PC-9 (cell line): ENCODE results near the gene NPM1. TPM values are rescaled to one million over a fixed set of nuclear protein-coding genes. Genes with fewer than 3 reads are reported as not detected.
"Not testable (repeated sequence)": the region's sequence is repeated elsewhere in the genome, so short reads cannot be mapped to it uniquely, and the experiment has no call there.

Experiments
- BruUV-seq: library from RNA; stranded (reverse); fragments of 400-500 nt; replicated peaks from 2 replicates; lab custom pipeline; 2021; lab: Mats Ljungman, UMichigan
- CTCF ChIA-PET: fragments of 300-600 bp; sonication (Branson Sonifier 250); formaldehyde crosslinking; loops from one replicate; lab custom pipeline; 2022; ENCODE audit warnings: antibody characterized with exemption; lab: Charles Lee
- POLR2A ChIA-PET: fragments of 300-600 bp; sonication (Branson Sonifier 250); formaldehyde crosslinking; loops from one replicate; lab custom pipeline; 2022; ENCODE audit warnings: antibody characterized with exemption; ENCODE audit not compliant: unreplicated experiment; lab: Charles Lee
- DNase-seq, 2 experiments: peaks; one replicate each; pipeline versions ENCODE4 v3.0.0 to v3.0.0-alpha.2; 2015 to 2022; ENCODE audit warnings: mixed read lengths in 1 of 2
- H2AFZ ChIP-seq: fragments of 200-600 bp; sonication (generic); 2 replicates; pipeline ENCODE4 v1.8.1; 2017; ENCODE audit warnings: antibody characterized with exemption
- H3F3A ChIP-seq: fragments of 200-600 bp; sonication (generic); 2 replicates; pipeline ENCODE4 v1.8.1; 2017; ENCODE audit warnings: antibody characterized with exemption, mild to moderate bottlenecking, low read depth; ENCODE audit not compliant: insufficient read depth
- H3K27ac ChIP-seq: fragments of 200-600 bp; sonication (generic); 2 replicates; pipeline ENCODE4 v1.6.1; 2016; ENCODE audit warnings: mixed run types
- H3K27me3 ChIP-seq: fragments of 200-600 bp; sonication (generic); 2 replicates; pipeline ENCODE4 v1.6.1; 2016; ENCODE audit warnings: low read depth, mixed run types; ENCODE audit not compliant: insufficient read depth
- H3K36me3 ChIP-seq: fragments of 200-600 bp; sonication (generic); 2 replicates; pipeline ENCODE4 v1.6.1; 2016; ENCODE audit warnings: low read depth, mixed run types
- H3K4me1 ChIP-seq: fragments of 200-600 bp; sonication (generic); replicated peaks from 2 replicates; pipeline ENCODE4 v1.6.1; 2016; ENCODE audit warnings: mixed run types; ENCODE audit not compliant: insufficient read depth
- H3K4me2 ChIP-seq: fragments of 200-600 bp; sonication (generic); 2 replicates; pipeline ENCODE4 v1.6.1; 2017; ENCODE audit warnings: mixed run types
- H3K4me3 ChIP-seq: fragments of 200-600 bp; sonication (generic); 2 replicates; pipeline ENCODE4 v1.6.1; 2016; ENCODE audit warnings: mixed run types
- H3K79me2 ChIP-seq: fragments of 200-600 bp; sonication (generic); 2 replicates; pipeline ENCODE4 v1.6.1; 2017; ENCODE audit warnings: low read depth, mixed run types
- H3K9me2 ChIP-seq: fragments of 200-600 bp; sonication (generic); 2 replicates; pipeline ENCODE4 v1.8.1; 2017; ENCODE audit warnings: mild to moderate bottlenecking; ENCODE audit not compliant: insufficient read depth
- H3K9me3 ChIP-seq: fragments of 200-600 bp; sonication (generic); 2 replicates; pipeline ENCODE4 v1.8.1; 2016; ENCODE audit warnings: low read depth; ENCODE audit not compliant: insufficient read depth
- H4K20me1 ChIP-seq: fragments of 200-600 bp; sonication (generic); 2 replicates; pipeline ENCODE4 v1.8.1; 2017; ENCODE audit not compliant: insufficient read depth
- CTCF ChIP-seq: fragments of 200-600 bp; sonication (generic); conservative IDR thresholded peaks from 2 replicates; pipeline ENCODE4 v1.6.1; 2017; ENCODE audit warnings: mixed run types, antibody characterized with exemption, mild to moderate bottlenecking, moderate library complexity
- EZH2 ChIP-seq: fragments of 200-600 bp; sonication (generic); IDR thresholded peaks from 2 replicates; pipeline ENCODE4 v1.8.0; 2017; ENCODE audit warnings: antibody characterized with exemption, low read depth
- intact Hi-C: fragments of 100-400 bp; cut with micrococcal nuclease; formaldehyde crosslinking; loops from one replicate; pipeline ENCODE4 v1.10.0; 2022; ENCODE audit not compliant: unreplicated experiment
- total RNA-seq: library from RNA; stranded (reverse); gene quantifications from 2 replicates; pipeline ENCODE4 v1.2.3, GENCODE V29; 2021

NPM1 gene
- total RNA-seq, 1 experiment from 2014 or later, result 2,285 TPM

DNA sequence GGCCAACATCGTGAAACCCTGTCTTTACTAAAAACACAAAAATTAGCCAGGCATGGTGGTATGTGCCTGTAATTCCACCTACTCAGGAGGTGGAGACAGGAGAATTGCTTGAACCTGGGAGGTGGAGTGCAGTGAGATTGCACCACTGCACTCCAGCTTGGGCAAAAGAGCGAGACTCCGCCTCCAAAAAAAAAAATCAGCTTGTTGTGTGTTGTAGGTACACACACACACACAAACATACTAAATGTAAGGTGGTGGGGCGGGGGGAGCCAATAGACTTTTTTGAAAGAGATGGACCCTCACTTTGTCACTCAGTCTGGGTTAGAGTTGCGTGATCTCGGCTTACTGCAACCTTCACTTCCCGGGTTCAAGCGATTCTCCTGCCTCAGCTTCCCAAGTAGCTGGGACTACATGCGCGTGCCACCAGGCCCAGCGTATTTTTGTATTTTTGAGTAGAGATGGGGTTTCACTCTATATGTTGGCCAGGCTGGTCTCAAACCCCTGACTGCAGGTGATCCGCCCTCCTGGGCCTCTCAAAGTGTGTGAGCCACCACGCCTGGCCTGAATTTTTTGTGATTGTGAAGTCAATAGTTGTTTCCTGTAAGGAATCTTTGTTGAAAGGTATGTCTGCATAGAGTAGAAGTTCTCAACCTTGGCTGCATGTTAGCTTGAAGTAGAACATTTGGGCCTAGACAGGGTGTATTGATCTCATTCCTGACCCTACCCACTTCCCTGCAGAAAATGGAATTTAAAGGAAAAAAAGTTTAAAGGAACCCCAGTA is 13.7 kb downstream of the NPM1 start:
- no peaks in the 10 kb centered on the region for H3K9me2 ChIP-seq
- no peaks in the 10 kb centered on the region for H3K9me3 ChIP-seq
- ChIA-PET POLR2A (no interaction called here), CTCF (no interaction called here)
- DNase-seq, result no peak
- intact Hi-C loops, result no loop called here
- peaks cover 72% of the 10 kb centered on the region for H3K79me2 ChIP-seq
- no peaks in the 10 kb centered on the region for H3K27me3 ChIP-seq
- peaks cover 10% of the 10 kb centered on the region; the same call in 1 of the 2 replicates for H3K4me1 ChIP-seq
- TF ChIP-seq CTCF, result no peak
- TF ChIP-seq EZH2, result no peak
- no TSS peak for BruUV-seq
- H3K27ac ChIP-seq, result no peak overlapping the region
- H2AFZ ChIP-seq, result no peak overlapping the region
- H3K4me2 ChIP-seq, result no peak overlapping the region
- H3F3A ChIP-seq, result peaks cover 73% of the 10 kb centered on the region
- H3K36me3 ChIP-seq, result peaks cover 55% of the 10 kb centered on the region
- H3K4me3 ChIP-seq, result no peak overlapping the region
- peaks cover 74% of the 10 kb centered on the region for H4K20me1 ChIP-seq

DNA sequence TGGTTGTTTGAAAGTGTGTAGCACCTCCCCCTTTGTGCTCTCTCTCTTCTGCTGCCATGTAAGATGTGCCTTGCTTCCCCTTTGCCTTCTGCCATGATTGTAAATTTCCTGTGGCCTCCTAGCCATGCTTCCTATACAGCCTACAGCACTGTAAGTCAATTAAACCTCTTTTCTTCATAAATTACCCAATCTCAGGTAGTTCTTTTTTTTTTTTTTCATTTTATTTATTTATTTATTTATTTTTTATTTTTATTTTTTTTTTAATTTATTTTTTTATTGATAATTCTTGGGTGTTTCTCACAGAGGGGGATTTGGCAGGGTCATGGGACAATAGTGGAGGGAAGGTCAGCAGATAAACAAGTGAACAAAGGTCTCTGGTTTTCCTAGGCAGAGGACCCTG is 15.1 kb downstream of the NPM1 start:
- CTCF ChIA-PET, result not testable (repeated sequence)

GRCh38 chr5:171405615-171406014 is 18.0 kb downstream of the NPM1 start:
- Histone ChIP-seq H3K9me3 (no peaks in the 10 kb centered on the region), H3K36me3 (peaks cover 59% of the 10 kb centered on the region), H3K9me2 (no peaks in the 10 kb centered on the region), H3K27me3 (no peaks in the 10 kb centered on the region), H3K4me3 (no peak overlapping the region), H3K27ac (peak overlapping the region; percentile 16; the same call in 1 of the 2 replicates), H3F3A (peaks cover 75% of the 10 kb centered on the region), H2AFZ (no peak overlapping the region), H4K20me1 (peaks cover 74% of the 10 kb centered on the region), H3K79me2 (peaks cover 65% of the 10 kb centered on the region), H3K4me2 (no peak overlapping the region), H3K4me1 (peaks cover 22% of the 10 kb centered on the region; the same call in 1 of the 2 replicates)
- no TSS peak for BruUV-seq
- TF ChIP-seq EZH2 (no peak), CTCF (peak; percentile 50; the same call in 1 of the 2 replicates)
- CTCF ChIA-PET, result interaction anchor here (0.5 kb wide), 1 partner anchor 742 kb away, joined by 4 read pairs; no protein-coding TSS in a partner anchor
- DNase-seq, result no peak
- intact Hi-C loops, result no loop called here
- POLR2A ChIA-PET, result no interaction called here

More for the DNA sequence above, 15.1 kb downstream of the NPM1 start:
- peaks cover 72% of the 10 kb centered on the region for H3K79me2 ChIP-seq
- H3K36me3 ChIP-seq, result peaks cover 65% of the 10 kb centered on the region
- BruUV-seq, H3K27me3 ChIP-seq, DNase-seq, H3K4me2 ChIP-seq, H3K9me2 ChIP-seq, H3K27ac ChIP-seq, H2AFZ ChIP-seq, intact Hi-C loops, H3K9me3 ChIP-seq, POLR2A ChIA-PET, H3K4me3 ChIP-seq: not testable (repeated sequence)
- H3F3A ChIP-seq, result peaks cover 75% of the 10 kb centered on the region
- H4K20me1 ChIP-seq, result peaks cover 74% of the 10 kb centered on the region
- H3K4me1 ChIP-seq, result peaks cover 10% of the 10 kb centered on the region; the same call in 1 of the 2 replicates
